Measurements from ENCODE around the gene WDR6. TPM values are rescaled to one million over a fixed set of nuclear protein-coding genes. Genes with fewer than 3 reads are reported as not detected.

Gene WDR6
- total RNA-seq, 1 experiment from 2014 or later, result 112 TPM

DNA sequence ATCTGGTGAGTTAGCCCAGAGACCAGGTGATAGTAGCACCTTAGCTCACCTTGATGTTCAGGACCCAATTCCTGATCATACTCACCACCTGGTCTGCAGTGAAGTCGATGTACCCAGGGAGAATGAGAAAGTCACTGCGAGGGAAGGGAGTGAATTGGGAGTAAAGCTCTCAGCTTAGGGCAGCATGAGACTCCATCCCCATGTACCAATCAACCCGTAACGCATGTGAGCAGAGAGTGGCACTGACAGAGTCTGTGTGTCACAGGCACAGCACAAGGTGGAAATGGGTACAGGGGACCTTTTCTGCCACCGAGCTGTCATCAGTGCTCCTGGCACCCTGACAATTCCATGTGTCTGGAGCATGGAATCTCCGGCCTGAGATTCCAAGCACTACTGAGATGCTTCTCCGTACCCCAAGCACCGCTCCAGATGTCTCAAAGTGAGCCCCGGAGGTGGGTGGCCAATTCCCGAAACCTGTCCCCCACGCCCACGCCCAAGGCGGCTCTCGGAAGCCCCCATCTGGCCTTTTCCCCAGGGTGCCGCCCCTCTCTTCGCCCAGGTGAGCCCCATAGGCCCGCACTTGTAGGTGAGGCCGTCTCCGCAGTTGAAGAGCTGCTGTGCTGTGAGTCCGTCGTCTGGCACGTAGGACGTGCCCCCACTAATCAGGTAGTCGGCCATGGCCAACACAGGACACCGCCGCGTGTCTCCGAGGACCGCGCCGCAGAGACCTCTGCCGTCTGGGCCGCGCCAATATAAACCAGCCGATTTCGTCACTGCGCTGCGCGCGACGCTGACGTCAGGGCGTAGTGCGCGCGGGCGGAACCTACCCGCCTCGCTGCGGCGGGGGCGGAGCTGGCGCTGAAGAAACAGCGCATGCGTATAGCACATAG is 21.7 kb downstream of the WDR6 start, which contains the start of gene IMPDH2:
TSS of gene IMPDH2 (minus strand) at position 726 of the 890 bp plus-strand sequence. CDS start at position 678, 48 bp downstream.
- CTCF ChIA-PET, result interaction anchor here (0.6 to 1.9 kb wide), 3 partner anchors 40 to 750 kb away, joined by 3 to 7 read pairs (median 3); no protein-coding TSS in a partner anchor

DNA sequence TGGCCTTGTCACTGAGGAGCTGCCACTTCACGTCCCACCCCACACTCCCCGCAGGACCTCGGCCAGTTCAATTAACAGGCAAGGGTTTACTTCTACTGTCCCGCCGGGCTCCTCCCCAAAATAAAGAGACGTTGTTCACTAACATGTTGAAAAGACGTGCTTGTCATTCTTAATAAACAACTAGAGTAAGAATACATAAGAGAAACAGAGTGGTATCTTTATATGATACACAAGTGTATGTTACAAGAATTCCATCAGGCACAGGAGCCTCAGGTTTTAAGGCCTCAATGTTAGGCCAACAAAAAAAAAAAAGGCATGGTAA is 22.3 kb downstream of the WDR6 start:
- DNase-seq (ENCODE audit: unreplicated experiment), result no peak
- peak overlapping the region; percentile 95 for H3K4me3 Mint-ChIP-seq (ENCODE audit: unreplicated experiment)
- H3K4me1 Mint-ChIP-seq (ENCODE audit: insufficient read depth, unreplicated experiment), result peaks cover 40% of the 10 kb centered on the region
- H3K36me3 Mint-ChIP-seq (ENCODE audit: insufficient read depth, unreplicated experiment), result peaks cover 92% of the 10 kb centered on the region
- H3K9me3 Mint-ChIP-seq (ENCODE audit: unreplicated experiment), result no peaks in the 10 kb centered on the region
- TF ChIP-seq CTCF (IDR thresholded peaks at IDR 0.05; ENCODE audit: unreplicated experiment), result no peak
- H3K27me3 Mint-ChIP-seq (ENCODE audit: insufficient read depth, unreplicated experiment), result no peaks in the 10 kb centered on the region
- peak overlapping the region; percentile 99 for H3K27ac Mint-ChIP-seq (ENCODE audit: low read depth, unreplicated experiment)
- intact Hi-C loops (cut with micrococcal nuclease), result loop anchor here (5.0 to 10.0 kb wide), 2 partner anchors 63 to 125 kb away; partner anchors contain the start of gene QRICH1
- BruUV-seq (replicated peaks), result no TSS peak
- POLR2A ChIA-PET, result interaction anchor here (0.5 to 2.4 kb wide), 28 partner anchors 8 to 801 kb away, joined by 3 to 47 read pairs (median 4); partner anchors contain the start of genes ARIH2, DALRD3, LAMB2 and NICN1
- CTCF ChIA-PET, result interaction anchor here (0.6 to 1.9 kb wide), 2 partner anchors 40 to 749 kb away, joined by 3 to 7 read pairs; no protein-coding TSS in a partner anchor

More for the DNA sequence above, 21.7 kb downstream of the WDR6 start, which contains the start of gene IMPDH2:
- BruUV-seq (replicated peaks), result TSS peak; percentile 57
- intact Hi-C loops (cut with micrococcal nuclease), result loop anchor here (5.0 to 10.0 kb wide), 2 partner anchors 63 to 126 kb away; partner anchors contain the start of gene QRICH1
- Mint-ChIP-seq H3K27me3 (ENCODE audit: insufficient read depth, unreplicated experiment) (no peaks in the 10 kb centered on the region), H3K9me3 (ENCODE audit: unreplicated experiment) (no peaks in the 10 kb centered on the region), H3K4me1 (ENCODE audit: insufficient read depth, unreplicated experiment) (peaks cover 40% of the 10 kb centered on the region), H3K27ac (ENCODE audit: low read depth, unreplicated experiment) (peak within 1 kb of the TSS; percentile 99), H3K36me3 (ENCODE audit: insufficient read depth, unreplicated experiment) (peaks cover 98% of the 10 kb centered on the region), H3K4me3 (ENCODE audit: unreplicated experiment) (peak within 1 kb of the TSS; percentile 95)
- POLR2A ChIA-PET, result interaction anchor here (0.5 to 2.4 kb wide), 29 partner anchors 9 to 800 kb away, joined by 3 to 47 read pairs (median 4); partner anchors contain the start of genes ARIH2, DALRD3, LAMB2 and NICN1
- TF ChIP-seq CTCF (IDR thresholded peaks at IDR 0.05; ENCODE audit: unreplicated experiment), result no peak
- peak; percentile 90 for DNase-seq (ENCODE audit: unreplicated experiment)

DNA sequence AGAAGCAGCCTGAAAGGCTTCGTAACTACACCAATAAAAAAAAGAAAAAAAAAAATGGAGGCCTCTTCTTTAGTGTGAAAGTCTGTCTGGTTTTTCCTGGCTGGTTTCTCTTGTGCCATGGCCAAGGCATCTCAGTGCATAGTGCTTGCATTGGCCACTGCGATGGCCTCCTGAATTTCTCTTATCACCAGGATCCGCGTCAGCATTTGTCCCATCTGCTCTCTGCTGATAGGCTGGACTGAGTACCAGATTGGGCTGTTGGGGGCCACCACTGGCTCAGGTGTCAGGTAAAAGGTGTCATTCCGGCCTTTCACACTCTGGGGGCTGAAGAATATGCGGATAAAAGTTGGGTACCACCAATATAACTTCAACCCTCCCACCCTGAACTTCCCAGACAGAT is 23.1 kb downstream of the WDR6 start:
- no peaks in the 10 kb centered on the region for H3K27me3 Mint-ChIP-seq (ENCODE audit: insufficient read depth, unreplicated experiment)
- ChIA-PET POLR2A (no interaction called here), CTCF (interaction anchor here (2.9 kb wide), 1 partner anchor 8 kb away, joined by 14 read pairs; the partner anchor contains the start of gene NDUFAF3)
- no peak overlapping the region for H3K27ac Mint-ChIP-seq (ENCODE audit: low read depth, unreplicated experiment)
- TF ChIP-seq CTCF (IDR thresholded peaks at IDR 0.05; ENCODE audit: unreplicated experiment), result no peak
- DNase-seq (ENCODE audit: unreplicated experiment), result no peak
- peaks cover 84% of the 10 kb centered on the region for H3K36me3 Mint-ChIP-seq (ENCODE audit: insufficient read depth, unreplicated experiment)
- H3K4me1 Mint-ChIP-seq (ENCODE audit: insufficient read depth, unreplicated experiment), result peaks cover 37% of the 10 kb centered on the region
- BruUV-seq (replicated peaks), result no TSS peak
- intact Hi-C loops (cut with micrococcal nuclease), result no loop called here
- no peaks in the 10 kb centered on the region for H3K9me3 Mint-ChIP-seq (ENCODE audit: unreplicated experiment)
- no peak overlapping the region for H3K4me3 Mint-ChIP-seq (ENCODE audit: unreplicated experiment)
